ENCODE data around the gene DGKH. TPM values are rescaled to one million over a fixed set of nuclear protein-coding genes. Genes with fewer than 3 reads are reported as not detected.

Gene DGKH
- total RNA-seq, 2 experiments from 2014 or later = 8.9 to 11.6 TPM

- CTCF ChIA-PET = no interaction called here
- POLR2A ChIA-PET = no interaction called here
- Mint-ChIP-seq H3K9me3 (no peaks in the 10 kb centered on the region), H3K27ac (no peak overlapping the region), H3K4me1 (ENCODE audit: low read depth) (no peaks in the 10 kb centered on the region), H3K36me3 (no peaks in the 10 kb centered on the region), H3K27me3 (no peaks in the 10 kb centered on the region), H3K4me3 (no peak overlapping the region)
- no peak for DNase-seq
- intact Hi-C loops (cut with micrococcal nuclease) = no loop called here
Observed at GRCh38 chr13:42022796-42023493, 25.5 kb upstream of the DGKH start.

GRCh38 chr13:42027286-42027685 is 21.2 kb upstream of the DGKH start:
- no peak for DNase-seq
- Mint-ChIP-seq H3K4me3 (no peak overlapping the region), H3K27me3 (peaks cover 5% of the 10 kb centered on the region), H3K9me3 (no peaks in the 10 kb centered on the region), H3K4me1 (ENCODE audit: low read depth) (no peaks in the 10 kb centered on the region), H3K27ac (no peak overlapping the region), H3K36me3 (no peaks in the 10 kb centered on the region)
- intact Hi-C loops (cut with micrococcal nuclease) = no loop called here
- ChIA-PET POLR2A (no interaction called here), CTCF (no interaction called here)

GRCh38 chr13:42028113-42028799 is 20.2 kb upstream of the DGKH start:
- no peaks in the 10 kb centered on the region for H3K4me1 Mint-ChIP-seq (ENCODE audit: low read depth)
- H3K4me3 Mint-ChIP-seq = no peak overlapping the region
- H3K27ac Mint-ChIP-seq = no peak overlapping the region
- CTCF ChIA-PET = no interaction called here
- no peaks in the 10 kb centered on the region for H3K9me3 Mint-ChIP-seq
- intact Hi-C loops (cut with micrococcal nuclease) = no loop called here
- H3K36me3 Mint-ChIP-seq = no peaks in the 10 kb centered on the region
- no peak for DNase-seq
- H3K27me3 Mint-ChIP-seq = peaks cover 5% of the 10 kb centered on the region
- POLR2A ChIA-PET = no interaction called here

GRCh38 chr13:42035905-42036521 is 12.4 kb upstream of the DGKH start:
- H3K4me3 Mint-ChIP-seq = no peak overlapping the region
- CTCF ChIA-PET = no interaction called here
- no peak overlapping the region for H3K27ac Mint-ChIP-seq
- POLR2A ChIA-PET = no interaction called here
- intact Hi-C loops (cut with micrococcal nuclease) = no loop called here
- H3K4me1 Mint-ChIP-seq (ENCODE audit: low read depth) = peaks cover 11% of the 10 kb centered on the region
- no peak for DNase-seq
- peaks cover 5% of the 10 kb centered on the region for H3K27me3 Mint-ChIP-seq
- peaks cover 7% of the 10 kb centered on the region for H3K9me3 Mint-ChIP-seq
- H3K36me3 Mint-ChIP-seq = no peaks in the 10 kb centered on the region

- H3K9me3 Mint-ChIP-seq = peaks cover 7% of the 10 kb centered on the region
- no peaks in the 10 kb centered on the region for H3K36me3 Mint-ChIP-seq
- H3K4me1 Mint-ChIP-seq (ENCODE audit: low read depth) = peaks cover 14% of the 10 kb centered on the region
- H3K27ac Mint-ChIP-seq = no peak overlapping the region
- DNase-seq = no peak
- intact Hi-C loops (cut with micrococcal nuclease) = no loop called here
- ChIA-PET CTCF (no interaction called here), POLR2A (no interaction called here)
- no peak overlapping the region for H3K4me3 Mint-ChIP-seq
- peaks cover 5% of the 10 kb centered on the region for H3K27me3 Mint-ChIP-seq
Observed at GRCh38 chr13:42036711-42037110, 11.7 kb upstream of the DGKH start.

- Mint-ChIP-seq H3K4me3 (peak overlapping the region; percentile 81), H3K27ac (no peak overlapping the region), H3K36me3 (no peaks in the 10 kb centered on the region), H3K27me3 (peaks cover 5% of the 10 kb centered on the region), H3K9me3 (peaks cover 7% of the 10 kb centered on the region), H3K4me1 (ENCODE audit: low read depth) (peaks cover 18% of the 10 kb centered on the region)
- POLR2A ChIA-PET = interaction anchor here (1.8 kb wide), 1 partner anchor 9 kb away, joined by 6 read pairs; the partner anchor contains the start of gene DGKH
- intact Hi-C loops (cut with micrococcal nuclease) = no loop called here
- DNase-seq = no peak
- CTCF ChIA-PET = interaction anchor here (0.6 kb wide), 1 partner anchor 50 kb away, joined by 4 read pairs; no protein-coding TSS in a partner anchor
Observed at GRCh38 chr13:42038661-42039456, 9.6 kb upstream of the DGKH start.

GRCh38 chr13:42039457-42039945 is 8.9 kb upstream of the DGKH start:
- no peak for DNase-seq
- H3K27ac Mint-ChIP-seq = peak overlapping the region; percentile 68
- H3K36me3 Mint-ChIP-seq = no peaks in the 10 kb centered on the region
- H3K4me3 Mint-ChIP-seq = peak overlapping the region; percentile 81
- POLR2A ChIA-PET = interaction anchor here (1.8 kb wide), 1 partner anchor 8 kb away, joined by 6 read pairs; the partner anchor contains the start of gene DGKH
- intact Hi-C loops (cut with micrococcal nuclease) = no loop called here
- CTCF ChIA-PET = no interaction called here
- peaks cover 7% of the 10 kb centered on the region for H3K9me3 Mint-ChIP-seq
- H3K4me1 Mint-ChIP-seq (ENCODE audit: low read depth) = peaks cover 18% of the 10 kb centered on the region
- peaks cover 5% of the 10 kb centered on the region for H3K27me3 Mint-ChIP-seq

- intact Hi-C loops (cut with micrococcal nuclease) = loop anchor here (1.0 to 10.0 kb wide), 5 partner anchors 8 to 585 kb away; partner anchors contain the start of genes DGKH, RGCC and VWA8
- H3K27ac Mint-ChIP-seq = peak overlapping the region; percentile 68
- ChIA-PET POLR2A (interaction anchor here (1.8 kb wide), 1 partner anchor 8 kb away, joined by 6 read pairs; the partner anchor contains the start of gene DGKH), CTCF (no interaction called here)
- peaks cover 18% of the 10 kb centered on the region for H3K4me1 Mint-ChIP-seq (ENCODE audit: low read depth)
- no peaks in the 10 kb centered on the region for H3K36me3 Mint-ChIP-seq
- H3K27me3 Mint-ChIP-seq = peaks cover 5% of the 10 kb centered on the region
- peak overlapping the region; percentile 81 for H3K4me3 Mint-ChIP-seq
- peak; percentile 91 for DNase-seq
- peaks cover 6% of the 10 kb centered on the region for H3K9me3 Mint-ChIP-seq
Observed at GRCh38 chr13:42039946-42040729, 8.3 kb upstream of the DGKH start.

GRCh38 chr13:42040730-42041010 is 7.8 kb upstream of the DGKH start:
- no peak overlapping the region for H3K27ac Mint-ChIP-seq
- peaks cover 18% of the 10 kb centered on the region for H3K4me1 Mint-ChIP-seq (ENCODE audit: low read depth)
- intact Hi-C loops (cut with micrococcal nuclease) = loop anchor here (1.0 to 10.0 kb wide), 5 partner anchors 8 to 586 kb away; partner anchors contain the start of genes DGKH, RGCC and VWA8
- H3K4me3 Mint-ChIP-seq = peak overlapping the region; percentile 77
- peaks cover 4% of the 10 kb centered on the region for H3K9me3 Mint-ChIP-seq
- ChIA-PET POLR2A (interaction anchor here (1.0 to 1.1 kb wide), 2 partner anchors 14 to 123 kb away, joined by 3 to 5 read pairs; no protein-coding TSS in a partner anchor), CTCF (interaction anchor here (1.2 kb wide), 1 partner anchor 121 kb away, joined by 3 read pairs; no protein-coding TSS in a partner anchor)
- H3K36me3 Mint-ChIP-seq = no peaks in the 10 kb centered on the region
- no peak for DNase-seq
- H3K27me3 Mint-ChIP-seq = peaks cover 5% of the 10 kb centered on the region

- intact Hi-C loops (cut with micrococcal nuclease) = loop anchor here (2.0 to 10.0 kb wide), 3 partner anchors 124 to 586 kb away; partner anchors contain the start of gene RGCC
- CTCF ChIA-PET = interaction anchor here (1.2 kb wide), 1 partner anchor 122 kb away, joined by 3 read pairs; no protein-coding TSS in a partner anchor
- H3K36me3 Mint-ChIP-seq = no peaks in the 10 kb centered on the region
- peaks cover 5% of the 10 kb centered on the region for H3K27me3 Mint-ChIP-seq
- POLR2A ChIA-PET = interaction anchor here (0.8 to 1.1 kb wide), 3 partner anchors 14 to 124 kb away, joined by 3 to 5 read pairs (median 4); no protein-coding TSS in a partner anchor
- H3K27ac Mint-ChIP-seq = peak overlapping the region; percentile 42
- H3K4me1 Mint-ChIP-seq (ENCODE audit: low read depth) = peaks cover 18% of the 10 kb centered on the region
- H3K9me3 Mint-ChIP-seq = no peaks in the 10 kb centered on the region
- peak overlapping the region; percentile 77 for H3K4me3 Mint-ChIP-seq
- peak; percentile 65 for DNase-seq
Observed at GRCh38 chr13:42041011-42041683, 7.3 kb upstream of the DGKH start.

Measured in activated CD4-positive, alpha-beta memory T cell treated with anti-CD3 and anti-CD28 coated beads for 36 hours (primary cell).